Measurements from ENCODE around the gene TMC1. TPM values are rescaled to one million over a fixed set of nuclear protein-coding genes. Genes with fewer than 3 reads are reported as not detected.

Gene TMC1
- total RNA-seq, 2 donors from 2014 or later: 0.69 to 1.00 TPM

DNA sequence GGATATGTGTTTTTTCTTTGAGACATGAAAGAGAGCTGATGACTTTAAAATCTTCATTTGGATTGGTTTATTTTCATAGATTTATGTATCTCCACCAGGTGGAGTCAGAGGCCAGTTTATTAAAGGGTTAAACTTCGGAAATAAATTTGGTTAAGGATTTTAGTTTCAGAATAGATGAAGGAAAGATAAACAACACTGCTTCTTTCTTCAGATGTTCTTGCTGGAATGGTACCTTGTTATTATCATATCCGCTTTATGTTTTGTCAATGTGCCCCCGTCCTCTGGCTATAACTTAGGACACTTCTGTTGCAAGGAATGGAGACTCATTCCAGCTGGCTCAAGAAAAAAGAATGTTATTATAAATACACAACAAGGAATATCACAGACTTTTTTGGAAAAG lies 350.3 kb downstream of the TMC1 start:
- no peak for DNase-seq (ENCODE audit: low spot score)
- intact Hi-C loops (cut with DNase I): loop anchor here (5.0 kb wide), 2 partner anchors 151 to 516 kb away; no protein-coding TSS in a partner anchor

DNA sequence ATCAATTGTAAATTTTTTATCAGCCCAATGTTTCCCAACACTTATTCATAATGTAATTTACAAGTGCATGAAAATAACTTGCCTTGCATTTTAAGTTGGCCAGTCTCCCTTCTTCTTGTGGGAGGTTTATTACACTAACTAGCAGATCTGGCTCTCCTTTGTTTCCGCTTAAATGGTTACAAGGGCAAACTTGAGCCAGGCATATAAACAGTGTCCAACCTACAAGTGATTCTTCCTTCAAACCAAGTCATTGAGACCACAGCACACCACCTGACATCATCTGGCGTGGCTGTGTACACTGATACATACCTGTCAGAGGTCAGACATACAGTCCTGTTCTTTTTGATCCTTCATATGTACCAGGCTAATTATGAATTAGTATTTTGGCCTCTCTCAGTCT lies 351.3 kb downstream of the TMC1 start:
- DNase-seq (ENCODE audit: low spot score): no peak
- intact Hi-C loops (cut with DNase I): loop anchor here (5.0 kb wide), 2 partner anchors 150 to 515 kb away; no protein-coding TSS in a partner anchor

DNA sequence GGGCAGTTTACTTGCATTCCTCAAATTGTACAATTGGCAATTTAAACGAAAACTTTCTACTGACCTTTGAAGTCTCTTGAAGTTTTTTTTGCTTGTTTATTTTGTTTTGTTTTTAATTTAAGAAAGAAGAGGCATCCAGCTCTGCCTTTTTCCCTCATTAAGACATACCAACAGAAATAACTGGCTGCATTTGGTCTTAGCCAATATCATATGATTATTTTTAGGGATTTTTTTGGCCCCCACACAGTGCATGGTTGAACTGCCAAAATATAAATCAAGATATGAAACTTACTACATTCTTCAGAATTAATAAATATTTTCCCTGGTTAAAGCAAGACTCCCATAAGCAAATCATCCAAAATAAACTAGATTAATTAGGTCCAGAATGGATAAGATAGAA lies 352.0 kb downstream of the TMC1 start:
- intact Hi-C loops (cut with DNase I): loop anchor here (5.0 kb wide), 2 partner anchors 149 to 514 kb away; no protein-coding TSS in a partner anchor
- DNase-seq (ENCODE audit: low spot score): no peak

DNA sequence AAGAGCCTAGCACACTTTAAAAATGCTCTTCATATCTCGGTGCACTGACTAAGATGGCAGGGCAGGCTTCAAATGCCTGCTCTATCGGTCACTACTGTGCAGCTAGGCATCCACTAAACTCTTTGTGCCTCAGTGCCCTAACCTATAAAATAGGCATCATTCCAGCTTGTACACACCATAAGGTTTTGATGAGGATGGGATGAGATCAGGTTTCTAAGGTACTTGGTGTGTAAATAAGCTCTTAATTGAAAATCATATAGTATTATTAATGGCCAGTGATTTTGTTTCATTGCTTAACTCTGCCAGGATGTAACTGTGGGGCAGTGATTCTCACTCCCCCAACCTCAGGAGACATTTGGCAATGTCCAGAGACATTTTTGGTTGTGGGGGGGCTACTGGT lies 352.9 kb downstream of the TMC1 start:
- DNase-seq (ENCODE audit: low spot score): no peak
- intact Hi-C loops (cut with DNase I): loop anchor here (5.0 kb wide), 2 partner anchors 148 to 513 kb away; no protein-coding TSS in a partner anchor

DNA sequence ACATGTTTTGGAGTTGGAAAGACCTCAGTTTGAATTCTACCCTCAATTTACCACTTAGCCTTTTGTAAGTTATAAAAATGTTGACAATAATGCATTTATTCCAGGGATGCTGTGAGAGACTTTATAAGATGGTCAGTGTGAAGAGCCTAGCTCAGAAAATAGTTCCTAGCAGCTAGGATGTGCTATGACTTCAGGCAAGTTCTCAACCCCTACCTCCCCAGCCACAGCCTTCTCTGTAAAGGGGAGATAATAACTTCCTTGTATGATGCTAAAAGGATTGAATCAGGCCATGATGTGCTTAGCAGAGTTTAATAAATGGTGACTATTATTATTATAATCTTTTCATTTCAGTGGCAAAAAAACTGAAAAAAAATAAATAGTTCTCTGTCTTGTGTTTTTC lies 353.8 kb downstream of the TMC1 start:
- intact Hi-C loops (cut with DNase I): no loop called here
- DNase-seq (ENCODE audit: low spot score): no peak

DNA sequence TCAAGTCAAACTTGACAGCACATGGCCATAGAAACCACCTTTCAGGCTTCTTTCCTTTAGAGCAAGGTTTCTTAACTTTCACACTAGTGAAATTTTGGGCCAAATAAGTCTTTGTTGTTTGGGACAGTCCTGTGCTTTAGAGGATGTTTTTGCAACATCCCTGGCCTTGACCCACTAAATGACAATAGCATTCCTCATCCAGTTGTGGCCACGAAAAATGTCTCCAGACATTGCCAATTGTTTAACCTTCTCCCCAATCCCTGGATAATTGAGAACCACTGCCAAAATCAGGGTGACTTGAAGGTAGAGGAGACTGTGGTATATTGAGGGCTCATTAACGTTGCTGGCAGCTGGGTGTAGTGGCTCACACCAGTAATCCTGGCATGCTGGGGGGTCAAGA lies 359.4 kb downstream of the TMC1 start:
- intact Hi-C loops (cut with DNase I): loop anchor here in 1 of 2 donors (1.0 kb wide), 1 partner anchor 11 kb away; no protein-coding TSS in a partner anchor
- no peak for DNase-seq (ENCODE audit: low spot score)

DNA sequence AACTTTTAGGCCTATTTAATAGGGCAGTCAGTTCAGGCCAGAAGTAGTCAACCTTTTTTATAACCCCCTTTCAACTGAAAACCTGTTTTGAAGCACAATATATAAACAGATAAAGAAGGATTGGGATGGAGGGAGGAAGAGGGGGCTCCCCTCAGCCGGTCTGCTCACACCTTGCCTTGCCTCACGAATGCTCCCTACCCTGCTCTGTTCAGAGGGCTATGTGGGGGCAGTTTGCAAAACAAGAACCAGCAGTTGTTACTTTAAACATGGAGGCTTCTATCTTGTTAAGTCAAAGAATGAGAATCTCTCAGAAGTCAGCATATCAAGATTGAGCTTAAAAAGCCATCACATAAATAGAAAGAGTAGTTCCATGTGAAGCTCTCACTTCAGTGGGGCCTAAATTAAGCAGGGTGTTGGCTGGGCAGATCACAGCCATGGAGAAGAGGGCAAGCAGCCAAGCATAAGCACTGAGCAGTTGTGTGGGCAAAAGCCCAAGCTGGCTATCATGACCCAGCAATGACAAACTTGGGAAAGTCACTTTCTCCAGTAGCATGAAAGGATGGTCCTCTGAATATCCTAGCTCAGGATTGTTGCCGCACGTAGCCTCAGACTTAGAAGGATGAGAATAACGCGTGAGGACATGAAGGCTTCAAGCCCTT lies 360.8 kb downstream of the TMC1 start:
- intact Hi-C loops (cut with DNase I): no loop called here
- peak; percentile 84 for DNase-seq (ENCODE audit: low spot score)

DNA sequence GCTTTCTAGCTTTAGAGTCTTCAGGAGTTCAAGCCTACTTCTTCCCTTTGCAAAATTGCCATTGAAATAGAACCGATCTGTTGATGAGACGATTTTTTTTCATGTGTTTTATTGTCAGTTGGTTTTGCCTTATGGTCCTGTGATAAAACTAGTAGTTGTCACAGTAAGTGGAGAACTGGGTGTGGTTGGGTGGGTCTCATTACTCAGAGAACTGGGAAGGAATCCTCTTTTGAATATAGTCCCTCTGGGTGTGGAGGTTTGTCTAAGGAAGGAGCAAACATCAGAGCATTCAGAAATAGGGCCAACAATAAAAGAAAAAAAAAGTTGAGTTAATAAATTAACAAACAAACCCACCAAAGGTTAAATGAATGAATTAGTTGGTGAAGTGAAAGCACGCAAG lies 362.5 kb downstream of the TMC1 start:
- no peak for DNase-seq (ENCODE audit: low spot score)
- intact Hi-C loops (cut with DNase I): no loop called here

DNA sequence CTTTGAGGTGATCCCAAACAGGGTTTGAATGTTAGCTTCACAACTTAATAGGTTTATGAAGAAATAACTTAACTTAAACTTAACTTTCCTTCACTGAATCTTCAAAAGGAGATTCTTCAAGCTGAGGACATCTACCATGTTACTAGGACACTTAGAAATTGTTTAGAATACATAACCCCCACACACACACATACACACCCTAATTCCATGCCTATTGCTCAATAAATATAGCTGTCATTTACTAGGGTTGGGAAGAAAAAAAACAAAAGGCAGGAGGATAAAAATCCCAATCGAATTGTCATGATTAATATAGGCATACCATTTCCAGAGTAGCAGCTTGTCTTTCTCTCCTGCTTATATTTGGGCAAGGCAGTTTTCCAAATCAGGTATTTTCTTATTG lies 363.1 kb downstream of the TMC1 start:
- intact Hi-C loops (cut with DNase I): no loop called here
- no peak for DNase-seq (ENCODE audit: low spot score)

Other genes starting within 250 kb of the TMC1 start
- 100 to 1,000 TPM; 141 to 175 TPM for gene ZFAND5, start 156.4 kb upstream of the TMC1 start, total RNA-seq